CD4-positive, alpha-beta T cell (primary cell): ENCODE measurements around the gene MIA. TPM values are rescaled to one million over a fixed set of nuclear protein-coding genes. Genes with fewer than 3 reads are reported as not detected.

Experiments
- ATAC-seq: fragments of 200-7000 bp; cut with Tn5 transposase; one replicate; pipeline ENCODE4 v1.10.0; 2022; ENCODE audit warnings: mild to moderate bottlenecking; ENCODE audit not compliant: poor library complexity
- CTCF ChIA-PET: fragments of 350-600 bp; sonication (Branson Sonifier 250); formaldehyde crosslinking; loops from one replicate; lab custom pipeline; 2021; ENCODE audit warnings: antibody characterized with exemption, inconsistent platforms; lab: Charles Lee
- POLR2A ChIA-PET: fragments of 350-600 bp; sonication (Branson Sonifier 250); formaldehyde crosslinking; loops from one replicate; lab custom pipeline; 2021; ENCODE audit warnings: antibody characterized with exemption, inconsistent platforms; lab: Charles Lee
- DNase-seq, 14 experiments: peaks; one replicate each; pipeline ENCODE4 v3.0.0-alpha.2; 2013 to 2020; ENCODE audit warnings: mixed read lengths in 2 of 14
- H3K27ac ChIP-seq, 2 donors: one replicate each; pipeline versions ENCODE4 v1.5.1 to v1.7.0; 2013; ENCODE audit warnings: low read length in 2 of 2, low read depth in 1 of 2, mild to moderate bottlenecking in 1 of 2
- H3K27me3 ChIP-seq, 2 experiments: 1 replicate in 1 of 2; 2 replicates in 1 of 2; pipeline versions ENCODE4 v1.6.1 to v1.7.0; 2013; ENCODE audit warnings: low read length in 2 of 2, control low read depth in 1 of 2, mild to moderate bottlenecking in 1 of 2, moderate library complexity in 1 of 2; ENCODE audit not compliant: insufficient read depth in 2 of 2, control insufficient read depth in 1 of 2
- H3K36me3 ChIP-seq: one replicate; pipeline ENCODE4 v1.6.1; 2013; ENCODE audit warnings: low read length, control low read depth; ENCODE audit not compliant: insufficient read depth
- H3K4me1 ChIP-seq: one replicate; pipeline ENCODE4 v1.6.1; 2013; ENCODE audit warnings: low read length, control low read depth; ENCODE audit not compliant: insufficient read depth
- H3K4me3 ChIP-seq: one replicate; pipeline ENCODE4 v1.5.1; 2013; ENCODE audit warnings: mild to moderate bottlenecking, low read length, moderate library complexity
- H3K9me3 ChIP-seq, 2 experiments: 1 replicate in 1 of 2; 2 replicates in 1 of 2; pipeline versions ENCODE4 v1.6.1 to v1.7.0; 2013; ENCODE audit warnings: low read length in 2 of 2, mild to moderate bottlenecking in 2 of 2, control low read depth in 1 of 2, moderate library complexity in 1 of 2; ENCODE audit not compliant: control insufficient read depth in 1 of 2, insufficient read depth in 1 of 2
- H3K27ac Mint-ChIP-seq: one replicate; pipeline ENCODE4 v1.8.0; 2020; ENCODE audit warnings: mixed read lengths
- H3K27me3 Mint-ChIP-seq: one replicate; pipeline ENCODE4 v1.8.0; 2021; ENCODE audit warnings: mixed read lengths
- H3K36me3 Mint-ChIP-seq: one replicate; pipeline ENCODE4 v1.8.0; 2021; ENCODE audit warnings: low read depth, mixed read lengths
- H3K4me1 Mint-ChIP-seq: one replicate; pipeline ENCODE4 v1.8.0; 2021; ENCODE audit warnings: low read depth, mixed read lengths
- H3K4me3 Mint-ChIP-seq: one replicate; pipeline ENCODE4 v1.8.0; 2020; ENCODE audit warnings: mild to moderate bottlenecking, mixed read lengths
- H3K9me3 Mint-ChIP-seq: one replicate; pipeline ENCODE4 v1.8.0; 2020; ENCODE audit warnings: mixed read lengths
- CTCF ChIP-seq: fragments of 200-600 bp; IDR thresholded peaks from one replicate; pipeline ENCODE4 v1.8.0; 2022; ENCODE audit warnings: antibody characterized with exemption, mild to moderate bottlenecking
- intact Hi-C, 2 experiments: fragments of 100-400 bp; cut with DNase I in 1 of 2; cut with micrococcal nuclease in 1 of 2; formaldehyde crosslinking; loops; one replicate each; pipeline versions ENCODE4 v1.15.1 to v1.9.0; 2023 to 2025; cut with DNase I, micrococcal nuclease
- total RNA-seq, 174 experiments: library from RNA in 2 of 174; stranded (reverse) in 2 of 174; gene quantifications; one replicate each; pipeline ENCODE4 v1.2.3 and lab custom pipeline; 2021 to 2026

Gene MIA
- total RNA-seq, 2 experiments from 2014 or later, result not detected

DNA sequence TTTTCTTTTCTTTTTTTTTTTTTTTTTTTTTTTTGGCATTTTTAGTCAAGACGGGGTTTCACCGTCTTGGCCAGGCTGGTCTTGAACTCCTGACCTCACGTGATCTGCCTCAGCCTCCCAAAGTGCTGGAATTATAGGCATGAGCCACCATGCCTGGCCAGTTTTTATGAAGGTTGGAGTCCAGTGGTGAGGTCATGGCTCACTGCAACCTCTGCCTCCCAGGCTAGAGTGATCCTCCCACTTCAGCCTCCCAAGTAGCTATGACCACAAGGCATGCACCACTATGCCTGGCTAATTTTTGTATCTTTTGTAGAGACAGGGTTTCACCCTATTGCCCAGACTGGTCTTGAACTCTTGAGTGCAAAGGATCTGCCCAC lies 20.1 kb upstream of the MIA start:
- H3K27ac Mint-ChIP-seq, result peak overlapping the region; percentile 86
- no peak for TF ChIP-seq CTCF
- DNase-seq (no peak), ATAC-seq (no peak)
- H3K4me1 Mint-ChIP-seq, result peaks cover 59% of the 10 kb centered on the region
- intact Hi-C loops, result loop anchor here in 1 of 2 experiments (10.0 kb wide), 1 partner anchor 290 kb away; the partner anchor contains the start of genes BLVRB and SPTBN4
- H3K27me3 Mint-ChIP-seq, result no peaks in the 10 kb centered on the region
- Histone ChIP-seq H3K4me3 (peak overlapping the region; percentile 41), H3K27ac (no peak overlapping the region), H3K36me3 (peaks cover 51% of the 10 kb centered on the region), H3K27me3 (no peaks in the 10 kb centered on the region), H3K4me1 (peaks cover 68% of the 10 kb centered on the region), H3K9me3 (no peaks in the 10 kb centered on the region)
- no peaks in the 10 kb centered on the region for H3K9me3 Mint-ChIP-seq
- peak overlapping the region; percentile 79 for H3K4me3 Mint-ChIP-seq
- peaks cover 77% of the 10 kb centered on the region for H3K36me3 Mint-ChIP-seq
- CTCF ChIA-PET, result interaction anchor here (1.7 to 2.9 kb wide), 3 partner anchors 39 to 51 kb away, joined by 4 to 11 read pairs (median 7); partner anchors contain the start of genes COQ8B, EGLN2 and ITPKC
- POLR2A ChIA-PET, result interaction anchor here (2.0 to 4.5 kb wide), 2 partner anchors 23 to 43 kb away, joined by 22 read pairs; partner anchors contain the start of genes EGLN2 and RAB4B

- H3K27me3 Mint-ChIP-seq, result no peaks in the 10 kb centered on the region
- TF ChIP-seq CTCF, result no peak
- no peaks in the 10 kb centered on the region for H3K27me3 ChIP-seq
- peak overlapping the region; percentile 86 for H3K27ac Mint-ChIP-seq
- DNase-seq (no peak), ATAC-seq (no peak)
- peaks cover 57% of the 10 kb centered on the region for H3K36me3 ChIP-seq
- ChIA-PET POLR2A (interaction anchor here (1.1 to 4.5 kb wide), 2 partner anchors 22 to 42 kb away, joined by 3 to 22 read pairs; partner anchors contain the start of genes EGLN2 and RAB4B), CTCF (interaction anchor here (1.9 to 2.9 kb wide), 2 partner anchors 43 to 51 kb away, joined by 7 to 11 read pairs; partner anchors contain the start of gene EGLN2)
- peaks cover 67% of the 10 kb centered on the region for H3K4me1 ChIP-seq
- H3K4me1 Mint-ChIP-seq, result peaks cover 55% of the 10 kb centered on the region
- no peaks in the 10 kb centered on the region for H3K9me3 ChIP-seq
- no peak overlapping the region for H3K27ac ChIP-seq
- H3K36me3 Mint-ChIP-seq, result peaks cover 77% of the 10 kb centered on the region
- H3K4me3 ChIP-seq, result peak overlapping the region; percentile 41
- no peaks in the 10 kb centered on the region for H3K9me3 Mint-ChIP-seq
- intact Hi-C loops, result loop anchor here in 1 of 2 experiments (10.0 kb wide), 1 partner anchor 291 kb away; the partner anchor contains the start of genes BLVRB and SPTBN4
- peak overlapping the region; percentile 79 for H3K4me3 Mint-ChIP-seq
Measured at GRCh38 chr19:40755791-40756190, 19.5 kb upstream of the MIA start.

DNA sequence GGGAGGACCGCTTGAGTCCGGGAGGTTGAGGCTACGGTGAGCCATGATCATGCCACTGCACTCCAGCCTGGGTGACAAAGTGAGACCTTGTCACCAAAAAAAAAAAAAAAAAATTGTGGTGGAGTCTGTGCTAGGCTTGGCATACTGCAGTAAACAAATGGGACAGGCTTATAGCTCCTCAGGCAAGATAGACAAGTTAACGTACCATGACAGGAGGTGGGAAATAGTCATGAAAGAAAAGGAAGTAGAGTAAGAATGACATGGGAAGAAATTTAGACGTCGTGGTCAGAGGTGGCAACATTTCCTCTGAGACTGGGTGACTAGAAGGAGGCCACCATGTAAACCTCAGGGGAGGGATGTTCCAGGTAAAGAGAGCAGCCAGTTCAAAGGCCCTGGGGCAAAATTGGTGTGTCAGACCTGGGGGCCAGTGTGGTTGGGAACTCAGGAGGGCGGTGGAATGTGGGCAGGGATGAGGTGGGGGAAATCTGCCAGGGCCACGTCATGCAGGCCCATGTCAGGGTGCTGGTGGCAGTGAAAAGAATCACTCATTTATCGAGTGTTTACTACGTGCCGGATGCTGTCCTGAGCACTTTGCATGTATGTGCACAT lies 18.7 kb upstream of the MIA start:
- Mint-ChIP-seq H3K27ac (peak overlapping the region; percentile 86), H3K9me3 (no peaks in the 10 kb centered on the region), H3K4me3 (peak overlapping the region; percentile 70), H3K36me3 (peaks cover 77% of the 10 kb centered on the region), H3K4me1 (peaks cover 47% of the 10 kb centered on the region), H3K27me3 (no peaks in the 10 kb centered on the region)
- ATAC-seq (peak; percentile 16), DNase-seq (peak in 2 of 14 experiments; percentile 43 to 50)
- intact Hi-C loops, result loop anchor here in 1 of 2 experiments (10.0 kb wide), 1 partner anchor 292 kb away; the partner anchor contains the start of genes BLVRB and SPTBN4
- ChIA-PET CTCF (interaction anchor here (0.9 to 2.9 kb wide), 2 partner anchors 50 to 122 kb away, joined by 4 to 11 read pairs; no protein-coding TSS in a partner anchor), POLR2A (interaction anchor here (1.1 to 4.5 kb wide), 4 partner anchors 9 to 42 kb away, joined by 3 to 22 read pairs (median 4); partner anchors contain the start of genes EGLN2 and RAB4B)
- no peaks in the 10 kb centered on the region for H3K27me3 ChIP-seq
- no peak for TF ChIP-seq CTCF
- no peaks in the 10 kb centered on the region for H3K9me3 ChIP-seq
- peaks cover 62% of the 10 kb centered on the region for H3K4me1 ChIP-seq
- no peak overlapping the region for H3K27ac ChIP-seq
- H3K4me3 ChIP-seq, result no peak overlapping the region
- peaks cover 65% of the 10 kb centered on the region for H3K36me3 ChIP-seq
